Hepatocyte (in vitro differentiated cells): ENCODE data around the gene ISOC1.

Experiments
- CTCF ChIP-seq: fragments of 200-600 bp; sonication (generic); IDR thresholded peaks from 2 replicates; pipeline ENCODE4 v1.5.1; 2016; ENCODE audit warnings: antibody characterized with exemption, mild to moderate bottlenecking; ENCODE audit not compliant: poor library complexity
- EZH2 ChIP-seq: fragments of 200-600 bp; sonication (generic); IDR thresholded peaks from 2 replicates; pipeline ENCODE4 v1.6.1; 2016; ENCODE audit warnings: antibody characterized with exemption, mild to moderate bottlenecking, borderline replicate concordance

DNA sequence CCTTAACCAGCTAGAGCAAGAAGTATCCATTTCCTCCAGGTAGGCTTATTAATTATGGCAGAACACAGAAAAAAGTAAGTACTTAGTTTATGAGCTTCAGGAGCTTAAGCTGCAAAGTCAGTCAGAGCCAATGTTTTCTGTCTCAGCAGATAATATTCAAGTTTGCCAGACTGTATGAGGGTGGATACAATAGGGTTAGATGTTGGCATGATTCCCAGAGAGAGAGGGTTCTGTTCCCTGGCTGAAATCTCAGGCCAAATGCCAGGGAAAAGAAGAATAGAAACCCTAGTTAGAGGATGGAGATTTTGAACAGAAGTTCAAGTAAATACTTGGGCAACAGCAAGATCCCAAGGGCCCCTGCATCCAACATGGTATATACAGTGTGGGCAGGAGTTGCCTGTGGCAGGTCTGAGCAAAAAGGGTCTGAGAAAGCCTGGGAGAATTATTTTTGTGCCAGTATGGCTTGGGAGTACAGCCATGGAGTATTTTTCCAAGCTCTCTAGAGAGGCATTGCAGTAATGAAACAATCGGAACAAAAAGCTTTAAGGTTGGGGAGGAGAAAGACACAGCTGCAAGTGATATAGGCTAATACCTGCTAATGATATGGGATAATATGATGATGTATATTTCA is 31.0 kb upstream of the ISOC1 start:
- TF ChIP-seq CTCF (no peak), EZH2 (no peak)
